Endothelial cell of umbilical vein (primary cell): ENCODE measurements around the gene PTDSS2. TPM values are rescaled to one million over a fixed set of nuclear protein-coding genes. Genes with fewer than 3 reads are reported as not detected.

Experiments used
- BruUV-seq: library from RNA; stranded (reverse); fragments of 400-500 nt; replicated peaks from 2 replicates; lab custom pipeline; 2021; lab: Mats Ljungman, UMichigan
- CTCF ChIA-PET: fragments of 300-600, 350-600 bp; sonication (Branson Sonifier 250); formaldehyde crosslinking; loops from one replicate; lab custom pipeline; 2021; ENCODE audit warnings: antibody characterized with exemption, inconsistent platforms; lab: Charles Lee
- POLR2A ChIA-PET: fragments of 300-600, 350-600 bp; sonication (Branson Sonifier 250); formaldehyde crosslinking; loops from one replicate; lab custom pipeline; 2021; ENCODE audit warnings: antibody characterized with exemption, inconsistent platforms; lab: Charles Lee
- DNase-seq: peaks from one replicate; pipeline ENCODE4 v3.0.0-alpha.2; 2011; ENCODE audit warnings: low read depth, low spot score
- FAIRE-seq: peaks from 2 replicates; lab custom pipeline; 2011; peaks lifted over from hg19 to GRCh38; lab: Jason Lieb, UNC
- H2AFZ ChIP-seq: 2 replicates; pipeline ENCODE4 v1.6.0; 2012; ENCODE audit warnings: low read depth, low read length, control low read depth, inconsistent platforms
- H3K27ac ChIP-seq: 2 replicates; pipeline ENCODE4 v1.5.1; 2011; ENCODE audit warnings: low read depth, mild to moderate bottlenecking, control low read depth, low read length, moderate library complexity; ENCODE audit not compliant: insufficient read depth
- H3K27me3 ChIP-seq, 2 experiments: 2 replicates each; pipeline versions ENCODE4 v1.6.0 to v1.6.1; 2011; ENCODE audit warnings: low read length in 2 of 2, mixed read lengths in 1 of 2; ENCODE audit not compliant: control insufficient read depth in 2 of 2, insufficient read depth in 2 of 2
- H3K36me3 ChIP-seq, 2 experiments: 2 replicates in 1 of 2; 3 replicates in 1 of 2; pipeline ENCODE4 v1.5.1; 2011; ENCODE audit warnings: low read length in 2 of 2, mild to moderate bottlenecking in 1 of 2, moderate library complexity in 1 of 2; ENCODE audit not compliant: control insufficient read depth in 2 of 2, insufficient read depth in 2 of 2; ENCODE audit errors: extremely low read depth in 1 of 2
- H3K4me1 ChIP-seq: 3 replicates; pipeline ENCODE4 v1.5.1; 2011; ENCODE audit warnings: mild to moderate bottlenecking, low read length; ENCODE audit not compliant: control insufficient read depth, insufficient read depth; ENCODE audit errors: extremely low read depth
- H3K4me2 ChIP-seq: 2 replicates; pipeline ENCODE4 v1.6.1; 2011; ENCODE audit warnings: low read length, control low read depth, mixed read lengths; ENCODE audit not compliant: insufficient read depth
- H3K4me3 ChIP-seq, 3 experiments: fragments of 200-600 bp in 1 of 3; sonication (generic), shearing (Covaris generic) in 1 of 3; replicated peaks in 1 of 3; 2 replicates each; pipeline ENCODE4 v1.5.1; 2011 to 2016; ENCODE audit warnings: control low read depth in 3 of 3, low read length in 3 of 3, mild to moderate bottlenecking in 2 of 3, inconsistent platforms in 1 of 3, low read depth in 1 of 3, moderate library complexity in 1 of 3; ENCODE audit not compliant: insufficient read depth in 1 of 3
- H3K79me2 ChIP-seq: 2 replicates; pipeline ENCODE4 v1.6.0; 2012; ENCODE audit warnings: low read length, inconsistent platforms; ENCODE audit not compliant: control insufficient read depth, insufficient read depth
- H3K9ac ChIP-seq: replicated peaks from 2 replicates; pipeline ENCODE3; 2011; ENCODE audit warnings: low read length, control low read depth; ENCODE audit not compliant: insufficient read depth; ENCODE audit errors: extremely low read depth
- H3K9me1 ChIP-seq: replicated peaks from 3 replicates; pipeline ENCODE4 v1.6.0; 2011; ENCODE audit warnings: mild to moderate bottlenecking, low read length; ENCODE audit not compliant: control insufficient read depth, insufficient read depth; ENCODE audit errors: extremely low read depth
- H3K9me3 ChIP-seq: replicated peaks from 2 replicates; pipeline ENCODE4 v1.5.1; 2012; ENCODE audit warnings: low read length, inconsistent platforms; ENCODE audit not compliant: control insufficient read depth, insufficient read depth
- H4K20me1 ChIP-seq: replicated peaks from 2 replicates; pipeline ENCODE3; 2011; ENCODE audit warnings: mild to moderate bottlenecking, low read length; ENCODE audit not compliant: control insufficient read depth, insufficient read depth; ENCODE audit errors: extremely low read depth
- CTCF ChIP-seq, 2 donors: IDR thresholded peaks; 1 replicate in 1 of 2; 2 replicates in 1 of 2; pipeline ENCODE4 v1.5.1; 2011; ENCODE audit warnings: low read length in 2 of 2, mild to moderate bottlenecking in 2 of 2, moderate library complexity in 2 of 2, control low read depth in 1 of 2, inconsistent platforms in 1 of 2, low read depth in 1 of 2; ENCODE audit not compliant: insufficient read depth in 1 of 2; ENCODE audit errors: extremely low read depth in 1 of 2
- EZH2 ChIP-seq: IDR thresholded peaks from 2 replicates; pipeline ENCODE4 v1.6.1; 2012; ENCODE audit warnings: borderline replicate concordance, low read depth, mild to moderate bottlenecking, moderate library complexity, low read length, inconsistent platforms; ENCODE audit not compliant: severe bottlenecking
- FOS ChIP-seq: IDR thresholded peaks from 2 replicates; pipeline ENCODE4 v1.6.1; 2011; ENCODE audit warnings: mild to moderate bottlenecking, low read length, moderate library complexity, borderline replicate concordance; ENCODE audit not compliant: insufficient read depth
- GATA2 ChIP-seq: IDR thresholded peaks from 2 replicates; pipeline ENCODE4 v1.7.0; 2011; ENCODE audit warnings: low read depth, mild to moderate bottlenecking, moderate library complexity, mixed read lengths, low read length; ENCODE audit not compliant: insufficient read length, insufficient read depth
- JUN ChIP-seq: IDR thresholded peaks from 2 replicates; pipeline ENCODE4 v1.6.1; 2011; ENCODE audit warnings: borderline replicate concordance, low read depth; ENCODE audit not compliant: insufficient read length, insufficient read depth
- MYC ChIP-seq: IDR thresholded peaks from one replicate; pipeline ENCODE4 v1.6.1; 2011; ENCODE audit warnings: mild to moderate bottlenecking, low read depth, low read length
- POLR2A ChIP-seq: IDR thresholded peaks from 2 replicates; pipeline ENCODE4 v1.6.1; 2012; ENCODE audit warnings: low read depth, mild to moderate bottlenecking, control low read depth, low read length
- POLR2AphosphoS5 ChIP-seq: IDR thresholded peaks from 2 replicates; pipeline ENCODE4 v1.6.1; 2012; ENCODE audit warnings: low read depth, mild to moderate bottlenecking, control low read depth, low read length, moderate library complexity; ENCODE audit not compliant: insufficient read depth
- dilution Hi-C: fragments of 300-500 bp; cut with MboI; formaldehyde crosslinking; loops from one replicate; pipeline ENCODE4 v1.15.0; 2019; ENCODE audit warnings: low sequenced_read_pairs; ENCODE audit not compliant: extremely low pct_ligation_motif_present
- intact Hi-C: fragments of 100-400 bp; cut with micrococcal nuclease; formaldehyde crosslinking; loops from one replicate; pipeline ENCODE4 v1.10.0; 2022
- polyA plus RNA-seq, 4 experiments: library from polyadenylated mRNA; depleted of rRNA in 3 of 4; stranded (reverse) in 3 of 4; unstranded in 1 of 4; fragments of >200 nt; gene quantifications; 2 replicates each; pipeline versions ENCODE4 v1.2.1 to v1.2.3, GENCODE V29; 2011 to 2012; ENCODE audit warnings: missing spikeins in 1 of 4
- total RNA-seq: library from RNA; stranded (reverse); gene quantifications from 2 replicates; pipeline ENCODE4 v1.2.3, GENCODE V29; 2021
- TF ChIP-seq, protein P1 (sequence below): IDR thresholded peaks from 2 replicates; pipeline ENCODE4 v1.6.1; 2011; ENCODE audit not compliant: insufficient read depth, insufficient read length

The PTDSS2 gene
- total and polyA plus RNA-seq, 2 donors (not counting 3 experiments of a cell fraction or from before 2014, with no cell fraction given): 41.4 to 46.8 TPM

- intact Hi-C loops (loop anchor here (1.0 to 2.0 kb wide), 5 partner anchors 11 to 300 kb away; partner anchors contain the start of genes BET1L, PSMD13, PTDSS2 and RIC8A), dilution Hi-C loops (no loop called here)
- H3K36me3 ChIP-seq: no peaks in the 10 kb centered on the region
- FAIRE-seq (no peak), DNase-seq (peak; percentile 93)
- H3K9me3 ChIP-seq: no peaks in the 10 kb centered on the region
- no peaks in the 10 kb centered on the region for H4K20me1 ChIP-seq
- POLR2A ChIA-PET: interaction anchor here (0.6 to 1.4 kb wide), 6 partner anchors 37 to 514 kb away, joined by 3 to 4 read pairs (median 3); partner anchors contain the start of genes BET1L and RIC8A
- peak within 1 kb of the TSS; percentile 99 for H3K9ac ChIP-seq
- H3K27me3 ChIP-seq: no peaks in the 10 kb centered on the region
- CTCF ChIA-PET: interaction anchor here (0.9 to 1.3 kb wide), 3 partner anchors 11 to 100 kb away, joined by 3 to 6 read pairs (median 3); no protein-coding TSS in a partner anchor
- H3K4me2 ChIP-seq: peak within 1 kb of the TSS; percentile 82
- peak within 1 kb of the TSS; percentile 69 to 81 (median 79) for H3K4me3 ChIP-seq
- peak within 1 kb of the TSS; percentile 99 for H3K27ac ChIP-seq
- no peaks in the 10 kb centered on the region for H3K9me1 ChIP-seq
- BruUV-seq: no TSS peak
- H3K79me2 ChIP-seq: peaks cover 20% of the 10 kb centered on the region
- H2AFZ ChIP-seq: peak within 1 kb of the TSS; percentile 38
- peaks cover 24% of the 10 kb centered on the region for H3K4me1 ChIP-seq
- TF ChIP-seq, protein P1, sequence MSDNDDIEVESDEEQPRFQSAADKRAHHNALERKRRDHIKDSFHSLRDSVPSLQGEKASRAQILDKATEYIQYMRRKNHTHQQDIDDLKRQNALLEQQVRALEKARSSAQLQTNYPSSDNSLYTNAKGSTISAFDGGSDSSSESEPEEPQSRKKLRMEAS: no peak
- TF ChIP-seq POLR2A (peak; percentile 77), POLR2AphosphoS5 (peak; percentile 42)
Observed at GRCh38 chr11:506995-507726, 57.1 kb downstream of the PTDSS2 start, which contains the start of gene RNH1. Gene RNH1, minus strand, starts transcription at chr11:507242. Its CDS starts 5,080 bp downstream, at chr11:502162.

DNA sequence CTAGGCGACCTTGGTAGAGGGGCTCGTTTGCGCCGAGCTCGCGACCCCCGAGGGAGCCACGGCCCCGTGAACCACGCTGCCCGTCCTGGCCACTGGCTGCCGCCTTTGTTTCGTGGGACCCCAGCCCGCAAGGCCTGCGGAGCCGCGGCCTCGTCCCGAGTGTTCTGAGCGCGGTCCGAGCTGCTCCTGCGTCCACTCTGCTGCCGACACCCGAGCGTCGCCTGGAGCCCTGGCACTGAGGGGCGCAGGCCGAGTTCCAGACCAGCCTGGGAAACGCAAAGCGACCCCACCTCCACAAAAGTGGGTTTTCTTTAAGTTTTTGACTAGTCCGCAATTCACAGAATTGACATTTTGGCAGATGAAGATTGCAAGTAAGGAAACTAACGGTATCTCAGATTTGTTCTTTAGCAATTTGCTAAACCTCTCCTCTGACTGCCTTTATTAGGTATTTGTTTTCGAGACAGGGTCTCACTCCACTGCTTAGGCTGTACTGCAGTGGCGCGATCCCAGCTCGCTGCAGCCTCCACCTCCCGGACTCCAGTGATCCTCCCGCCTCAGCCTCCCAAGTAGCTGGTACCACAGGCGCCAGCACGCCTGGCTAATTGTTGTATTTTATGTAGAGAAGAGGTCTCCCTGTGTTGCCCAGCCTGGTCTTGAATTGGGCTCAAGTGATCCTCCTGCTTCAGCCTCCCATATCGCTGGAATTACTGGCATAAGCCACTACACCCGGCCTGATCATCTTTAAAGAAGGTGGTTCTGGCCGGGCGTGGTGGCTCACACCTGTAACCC is 57.8 kb downstream of the PTDSS2 start:
- POLR2A ChIA-PET: no interaction called here
- Histone ChIP-seq H3K79me2 (peaks cover 19% of the 10 kb centered on the region), H4K20me1 (no peaks in the 10 kb centered on the region), H2AFZ (peak overlapping the region; percentile 34), H3K4me3 (peak overlapping the region; percentile 45 to 81 (median 57)), H3K9me1 (no peaks in the 10 kb centered on the region), H3K4me1 (peaks cover 24% of the 10 kb centered on the region), H3K27ac (peak overlapping the region; percentile 41), H3K36me3 (no peaks in the 10 kb centered on the region), H3K4me2 (peak overlapping the region; percentile 66), H3K27me3 (no peaks in the 10 kb centered on the region), H3K9me3 (no peaks in the 10 kb centered on the region), H3K9ac (peak overlapping the region; percentile 75)
- DNase-seq (no peak), FAIRE-seq (no peak)
- TF ChIP-seq JUN (no peak), POLR2AphosphoS5 (no peak), POLR2A (no peak), EZH2 (no peak), MYC (no peak), FOS (no peak), CTCF (IDR thresholded peaks at IDR 0.05; ENCODE audit: extremely low read depth in 1 of 2, insufficient read depth in 1 of 2, low read depth in 1 of 2, low read length in 2 of 2) (no peak), GATA2 (no peak)
- TF ChIP-seq, protein P1: no peak
- dilution Hi-C loops: no loop called here
- no TSS peak for BruUV-seq
- intact Hi-C loops: loop anchor here (1.0 to 2.0 kb wide), 4 partner anchors 10 to 271 kb away; partner anchors contain the start of genes PSMD13, PTDSS2, SIGIRR and SIRT3
- CTCF ChIA-PET: interaction anchor here (0.9 to 1.4 kb wide), 3 partner anchors 10 to 101 kb away, joined by 3 to 6 read pairs (median 3); no protein-coding TSS in a partner anchor
